ENCODE measurements around the gene TMEM212.

Gene TMEM212

DNA sequence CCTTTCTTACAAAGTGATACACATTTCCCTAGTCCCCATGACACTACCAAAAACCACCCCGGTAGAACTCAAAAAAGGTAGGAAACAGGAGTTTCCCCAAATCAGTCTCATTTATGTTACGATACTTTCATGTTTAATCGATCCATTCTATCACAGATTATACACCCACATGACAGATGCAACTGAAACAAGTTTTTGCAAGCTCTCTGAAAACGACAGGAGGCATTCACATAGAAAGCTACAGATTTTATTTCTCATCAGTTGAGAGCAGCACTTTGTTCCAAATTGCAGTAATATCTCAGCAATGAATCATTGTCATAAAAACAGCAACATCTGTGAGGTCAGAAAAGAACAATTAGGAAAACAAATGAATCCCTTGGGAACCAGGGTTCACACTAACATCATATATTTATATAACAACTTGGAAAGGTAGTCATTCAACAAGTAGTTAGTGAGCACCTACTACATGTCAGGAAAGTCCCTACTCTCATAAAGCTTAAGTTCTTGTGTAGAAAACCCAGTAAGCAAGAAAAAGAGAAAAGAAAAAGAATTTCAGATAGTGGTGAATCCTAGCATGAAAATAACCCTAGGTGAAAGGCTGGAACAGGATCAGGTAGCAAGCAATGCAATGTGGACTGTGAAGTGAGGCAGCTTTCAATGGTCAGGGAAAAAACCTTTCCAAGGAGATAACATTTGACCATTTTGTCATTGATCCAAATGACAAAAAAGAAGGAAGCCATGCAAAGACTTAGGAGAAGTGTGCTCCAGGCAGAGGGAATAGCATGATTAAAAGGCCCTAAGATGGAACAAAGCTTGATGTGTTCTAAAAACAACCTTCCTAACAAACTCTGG lies 41.2 kb upstream of the TMEM212 start:
- DNase-seq (ENCODE audit: low spot score), result no peak

DNA sequence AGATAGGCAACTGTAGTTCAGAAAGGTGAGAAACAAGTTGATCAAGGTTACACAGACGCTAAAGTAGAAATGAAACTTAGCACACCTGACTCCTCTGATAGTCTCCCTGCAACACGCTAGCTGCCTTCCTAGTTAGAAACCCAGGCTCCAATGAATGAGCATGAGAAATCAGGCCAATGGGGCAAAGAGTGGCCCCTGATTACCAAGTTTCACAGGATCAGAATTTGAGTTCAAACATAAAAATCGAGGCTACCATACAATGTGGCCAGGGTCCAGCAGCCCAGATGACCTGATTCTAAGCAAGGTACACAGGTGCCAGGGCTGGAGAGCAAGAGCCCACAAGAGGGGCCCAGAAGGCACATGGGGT lies 40.6 kb upstream of the TMEM212 start:
- H3K9me3 ChIP-seq (ENCODE audit: severe bottlenecking), result no peaks in the 10 kb centered on the region
- H3K36me3 ChIP-seq (ENCODE audit: low read depth), result no peaks in the 10 kb centered on the region
- no peaks in the 10 kb centered on the region for H3K27me3 ChIP-seq (ENCODE audit: insufficient read depth, poor library complexity, severe bottlenecking)
- ATAC-seq (ENCODE audit: low read depth) (no peak), DNase-seq (ENCODE audit: low spot score) (no peak)
- peak overlapping the region; percentile 72 for H3K27ac ChIP-seq (ENCODE audit: poor library complexity, severe bottlenecking)
- TF ChIP-seq, protein P1, sequence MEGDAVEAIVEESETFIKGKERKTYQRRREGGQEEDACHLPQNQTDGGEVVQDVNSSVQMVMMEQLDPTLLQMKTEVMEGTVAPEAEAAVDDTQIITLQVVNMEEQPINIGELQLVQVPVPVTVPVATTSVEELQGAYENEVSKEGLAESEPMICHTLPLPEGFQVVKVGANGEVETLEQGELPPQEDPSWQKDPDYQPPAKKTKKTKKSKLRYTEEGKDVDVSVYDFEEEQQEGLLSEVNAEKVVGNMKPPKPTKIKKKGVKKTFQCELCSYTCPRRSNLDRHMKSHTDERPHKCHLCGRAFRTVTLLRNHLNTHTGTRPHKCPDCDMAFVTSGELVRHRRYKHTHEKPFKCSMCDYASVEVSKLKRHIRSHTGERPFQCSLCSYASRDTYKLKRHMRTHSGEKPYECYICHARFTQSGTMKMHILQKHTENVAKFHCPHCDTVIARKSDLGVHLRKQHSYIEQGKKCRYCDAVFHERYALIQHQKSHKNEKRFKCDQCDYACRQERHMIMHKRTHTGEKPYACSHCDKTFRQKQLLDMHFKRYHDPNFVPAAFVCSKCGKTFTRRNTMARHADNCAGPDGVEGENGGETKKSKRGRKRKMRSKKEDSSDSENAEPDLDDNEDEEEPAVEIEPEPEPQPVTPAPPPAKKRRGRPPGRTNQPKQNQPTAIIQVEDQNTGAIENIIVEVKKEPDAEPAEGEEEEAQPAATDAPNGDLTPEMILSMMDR (IDR thresholded peaks at IDR 0.05; ENCODE audit: poor library complexity, severe bottlenecking), result no peak
- no peak overlapping the region for H3K4me3 ChIP-seq (ENCODE audit: severe bottlenecking)
- H3K4me1 ChIP-seq (ENCODE audit: insufficient read depth, poor library complexity, severe bottlenecking), result peaks cover 39% of the 10 kb centered on the region

More for the DNA sequence above, 41.2 kb upstream of the TMEM212 start:
- no peaks in the 10 kb centered on the region for H3K36me3 ChIP-seq (ENCODE audit: low read depth)
- H3K4me3 ChIP-seq (ENCODE audit: severe bottlenecking), result no peak overlapping the region
- no peaks in the 10 kb centered on the region for H3K9me3 ChIP-seq (ENCODE audit: severe bottlenecking)
- no peaks in the 10 kb centered on the region for H3K27me3 ChIP-seq (ENCODE audit: insufficient read depth, poor library complexity, severe bottlenecking)
- peak; percentile 69 for ATAC-seq (ENCODE audit: low read depth)
- H3K4me1 ChIP-seq (ENCODE audit: insufficient read depth, poor library complexity, severe bottlenecking), result peaks cover 37% of the 10 kb centered on the region
- TF ChIP-seq, protein P1 (IDR thresholded peaks at IDR 0.05; ENCODE audit: poor library complexity, severe bottlenecking), result no peak
- H3K27ac ChIP-seq (ENCODE audit: poor library complexity, severe bottlenecking), result peak overlapping the region; percentile 72

DNA sequence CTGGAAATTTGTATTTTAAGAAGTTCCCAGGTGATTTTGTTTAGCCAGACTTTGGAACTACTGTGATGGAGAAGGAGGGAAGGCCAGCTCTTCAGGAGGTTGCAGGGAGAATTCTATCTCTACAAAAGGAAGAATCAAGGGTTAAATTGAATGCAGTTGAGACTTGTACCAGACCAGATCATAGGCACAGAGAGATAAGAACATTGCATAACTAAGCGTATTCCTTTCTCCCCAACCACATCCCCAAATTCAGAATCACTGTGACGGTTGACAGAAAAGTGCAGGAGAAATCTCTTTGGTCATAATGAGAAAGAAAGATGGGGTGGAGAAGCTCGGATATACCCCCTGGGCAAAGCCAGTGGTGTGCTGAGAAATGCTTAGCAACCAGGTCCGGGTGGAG lies 40.1 kb upstream of the TMEM212 start:
- ATAC-seq (ENCODE audit: low read depth) (no peak), DNase-seq (ENCODE audit: low spot score) (no peak)
- no peaks in the 10 kb centered on the region for H3K9me3 ChIP-seq (ENCODE audit: severe bottlenecking)
- TF ChIP-seq, protein P1 (IDR thresholded peaks at IDR 0.05; ENCODE audit: poor library complexity, severe bottlenecking), result no peak
- H3K4me1 ChIP-seq (ENCODE audit: insufficient read depth, poor library complexity, severe bottlenecking), result peaks cover 37% of the 10 kb centered on the region
- no peak overlapping the region for H3K4me3 ChIP-seq (ENCODE audit: severe bottlenecking)
- H3K27me3 ChIP-seq (ENCODE audit: insufficient read depth, poor library complexity, severe bottlenecking), result no peaks in the 10 kb centered on the region
- H3K27ac ChIP-seq (ENCODE audit: poor library complexity, severe bottlenecking), result peak overlapping the region; percentile 72
- H3K36me3 ChIP-seq (ENCODE audit: low read depth), result no peaks in the 10 kb centered on the region

DNA sequence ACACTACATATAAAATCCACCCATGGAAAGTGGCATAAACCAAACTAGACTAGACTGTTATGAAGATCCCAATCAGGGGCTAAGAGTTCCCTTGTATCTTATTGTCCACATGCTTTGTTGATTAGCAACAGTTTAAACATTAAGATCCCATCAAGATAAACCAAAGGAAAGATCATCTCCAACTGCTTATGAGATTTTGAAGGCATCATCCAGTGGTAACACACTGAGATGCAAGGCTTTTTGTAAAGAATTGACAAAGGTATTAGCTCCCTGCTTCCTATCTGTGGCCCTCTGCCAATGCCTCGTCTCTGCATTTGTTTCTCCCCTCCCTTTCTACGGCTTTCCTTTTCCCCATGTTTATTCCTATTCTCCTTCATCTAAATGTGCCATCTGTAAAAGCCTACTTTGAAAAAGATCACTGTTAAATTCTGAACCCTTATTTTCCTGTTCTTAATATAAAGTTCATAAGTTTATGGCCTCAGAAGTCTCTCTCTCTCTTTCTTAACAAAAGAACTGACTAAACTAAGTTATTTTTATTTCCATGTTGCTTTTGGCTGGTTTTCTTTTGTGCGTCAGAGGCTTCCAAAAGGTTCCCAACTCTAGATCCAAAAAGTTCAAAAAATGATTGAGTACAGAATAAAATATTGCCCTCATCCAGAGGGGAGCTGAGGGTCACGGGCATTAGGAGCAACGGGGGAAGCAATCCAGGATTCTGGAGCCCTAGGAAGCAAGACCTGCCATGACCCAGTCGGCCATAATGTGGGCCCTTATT lies 38.3 kb upstream of the TMEM212 start:
- Histone ChIP-seq H3K27me3 (ENCODE audit: insufficient read depth, poor library complexity, severe bottlenecking) (no peaks in the 10 kb centered on the region), H3K36me3 (ENCODE audit: low read depth) (no peaks in the 10 kb centered on the region), H3K4me3 (ENCODE audit: severe bottlenecking) (no peak overlapping the region), H3K27ac (ENCODE audit: poor library complexity, severe bottlenecking) (no peak overlapping the region), H3K4me1 (ENCODE audit: insufficient read depth, poor library complexity, severe bottlenecking) (peaks cover 39% of the 10 kb centered on the region), H3K9me3 (ENCODE audit: severe bottlenecking) (no peaks in the 10 kb centered on the region)
- ATAC-seq (ENCODE audit: low read depth) (no peak), DNase-seq (ENCODE audit: low spot score) (no peak)
- TF ChIP-seq, protein P1 (IDR thresholded peaks at IDR 0.05; ENCODE audit: poor library complexity, severe bottlenecking), result no peak

Measured in RWPE2 (cell line).